K562 (cell line): ENCODE measurements around the gene WDR31. TPM values are rescaled to one million over a fixed set of nuclear protein-coding genes. Genes with fewer than 3 reads are reported as not detected.
A peak's percentile ranks its signal among the peaks of the same experiment; 100 is the strongest.

Experiments used
- BRD4 ChIP-seq: fragments of 200-600 bp; sonication (generic); IDR thresholded peaks from 2 replicates; pipeline ENCODE4 v1.6.1; 2017; ENCODE audit warnings: inconsistent platforms
- CSDE1 ChIP-seq, 2 experiments: fragments of 450-650 bp; IDR thresholded peaks; 2 replicates each; pipeline ENCODE4 v1.6.1; 2016; ENCODE audit warnings: mild to moderate bottlenecking in 1 of 2
- DNMT1 ChIP-seq: fragments of 450-650 bp; IDR thresholded peaks from 2 replicates; pipeline ENCODE4 v1.6.1; 2016; ENCODE audit warnings: antibody characterized with exemption, mild to moderate bottlenecking
- E2F4 ChIP-seq: sonication (generic); formaldehyde crosslinking; IDR thresholded peaks from 2 replicates; pipeline ENCODE4 v1.8.0; 2022; ENCODE audit warnings: mild to moderate bottlenecking, low read depth, missing genetic modification reagents
- KAT7 ChIP-seq: sonication (generic); formaldehyde crosslinking; IDR thresholded peaks from 2 replicates; pipeline ENCODE4 v1.8.0; 2022; ENCODE audit warnings: missing genetic modification reagents, mild to moderate bottlenecking, borderline replicate concordance
- NEUROD1 ChIP-seq: fragments of 150-350 bp; IDR thresholded peaks from 2 replicates; pipeline ENCODE4 v1.6.1; 2014; ENCODE audit warnings: borderline replicate concordance, low read length, low read depth; ENCODE audit not compliant: partially characterized antibody
- RFX1 ChIP-seq: fragments of 450-650 bp; IDR thresholded peaks from 2 replicates; pipeline ENCODE4 v1.6.1; 2016; ENCODE audit warnings: mild to moderate bottlenecking, moderate library complexity
- SMAD1 ChIP-seq: fragments of 150-350 bp; IDR thresholded peaks from 2 replicates; pipeline ENCODE4 v1.6.1; 2014; ENCODE audit warnings: low read length, low read depth; ENCODE audit not compliant: partially characterized antibody
- SMARCA4 ChIP-seq: fragments of 450-650 bp; IDR thresholded peaks from 2 replicates; pipeline ENCODE4 v1.6.1; 2016
- ZNF143 ChIP-seq: sonication (generic); formaldehyde crosslinking; IDR thresholded peaks from 2 replicates; pipeline ENCODE4 v1.9.0; 2022; ENCODE audit warnings: mild to moderate bottlenecking, missing genetic modification reagents
- ZNF146 ChIP-seq: IDR thresholded peaks from one replicate; pipeline ENCODE4 v1.6.1; 2018; ENCODE audit warnings: missing compliant biosample characterization; ENCODE audit not compliant: unreplicated experiment
- polyA plus RNA-seq, 8 experiments: library from polyadenylated mRNA; depleted of rRNA in 4 of 8; stranded (reverse) in 5 of 8; unstranded in 3 of 8; fragments of >200 nt; fragmentation: Nextera tagmentation in 2 of 8; fragmentation: Illumina TruSeq in 1 of 8; extraction: Ambion mirVana in 2 of 8; extraction: Trizol in 1 of 8; gene quantifications; 2 replicates each; pipeline versions ENCODE4 v1.2.1 to v1.2.3, GENCODE V29; 2011 to 2014; ENCODE audit warnings: inconsistent platforms in 1 of 8, missing spikeins in 1 of 8
- total RNA-seq, 7 experiments: library from RNA; depleted of rRNA in 6 of 7; stranded (reverse); fragments of >200 nt in 6 of 7; fragmentation: Illumina TruSeq in 2 of 7; extraction: Trizol in 2 of 7; gene quantifications; 2 replicates each; pipeline versions ENCODE4 v1.2.1 to v1.2.3, GENCODE V29; 2011 to 2021; ENCODE audit warnings: low replicate concordance in 1 of 7
- TF ChIP-seq, protein P1 (sequence below): sonication (generic); formaldehyde crosslinking; IDR thresholded peaks from 2 replicates; pipeline ENCODE4 v1.8.1; 2023; ENCODE audit warnings: missing genetic modification reagents, mild to moderate bottlenecking, borderline replicate concordance

WDR31 gene
- total and polyA plus RNA-seq, 9 of the 15 experiments (the other 6 are each of a cell fraction or from before 2014, with no cell fraction given) = 0.35 to 1.8 (median 0.95) TPM

DNA sequence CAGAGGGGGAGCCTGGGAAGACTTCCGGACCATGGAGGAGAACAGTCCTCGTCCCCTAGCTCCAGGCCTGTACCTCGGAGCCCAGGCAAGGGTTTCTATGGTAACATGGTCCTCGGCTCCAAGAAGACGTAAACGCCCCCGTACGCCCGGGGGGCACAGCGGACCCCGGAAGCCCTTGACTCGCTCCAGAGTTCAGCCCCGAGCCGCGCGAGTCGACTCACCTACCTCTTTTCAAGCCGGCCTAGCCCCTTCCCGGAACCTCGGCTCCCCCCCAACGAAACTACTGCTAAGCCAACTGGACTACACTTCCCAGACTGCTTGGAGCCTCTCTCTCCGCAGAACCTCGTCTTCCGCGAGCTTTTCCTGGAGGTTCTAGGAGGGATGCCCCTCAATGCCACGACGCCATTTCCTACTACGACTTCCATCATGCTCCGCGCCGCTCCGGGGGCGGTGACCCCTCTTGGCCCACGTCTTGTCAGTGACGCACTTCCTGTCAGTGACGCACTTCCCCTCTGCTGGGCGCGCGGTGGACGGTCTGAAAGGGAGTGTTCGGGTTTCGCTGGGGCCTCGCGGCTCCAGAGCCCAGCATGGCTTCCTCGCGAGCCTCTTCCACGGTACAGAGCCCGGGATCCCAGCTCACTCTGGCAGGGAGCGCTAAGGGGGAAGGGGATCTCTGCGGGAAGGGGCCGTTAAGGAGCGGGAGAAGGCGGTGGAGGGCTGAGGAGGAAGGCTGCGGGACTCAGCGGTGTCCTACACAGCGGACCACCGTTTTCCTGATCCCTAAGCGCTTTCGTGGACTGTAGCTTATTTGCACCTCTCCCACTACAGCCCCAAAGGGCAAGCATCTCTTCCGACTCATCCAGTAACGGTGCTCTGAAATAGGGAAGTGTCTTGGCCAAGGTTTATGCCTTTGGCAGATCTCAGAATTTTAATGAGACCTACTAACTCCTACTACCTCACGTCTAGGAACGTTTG is 64.6 kb downstream of the WDR31 start, which contains the start of the genes CDC26 and PRPF4 (continued):
- TF ChIP-seq, protein P1, sequence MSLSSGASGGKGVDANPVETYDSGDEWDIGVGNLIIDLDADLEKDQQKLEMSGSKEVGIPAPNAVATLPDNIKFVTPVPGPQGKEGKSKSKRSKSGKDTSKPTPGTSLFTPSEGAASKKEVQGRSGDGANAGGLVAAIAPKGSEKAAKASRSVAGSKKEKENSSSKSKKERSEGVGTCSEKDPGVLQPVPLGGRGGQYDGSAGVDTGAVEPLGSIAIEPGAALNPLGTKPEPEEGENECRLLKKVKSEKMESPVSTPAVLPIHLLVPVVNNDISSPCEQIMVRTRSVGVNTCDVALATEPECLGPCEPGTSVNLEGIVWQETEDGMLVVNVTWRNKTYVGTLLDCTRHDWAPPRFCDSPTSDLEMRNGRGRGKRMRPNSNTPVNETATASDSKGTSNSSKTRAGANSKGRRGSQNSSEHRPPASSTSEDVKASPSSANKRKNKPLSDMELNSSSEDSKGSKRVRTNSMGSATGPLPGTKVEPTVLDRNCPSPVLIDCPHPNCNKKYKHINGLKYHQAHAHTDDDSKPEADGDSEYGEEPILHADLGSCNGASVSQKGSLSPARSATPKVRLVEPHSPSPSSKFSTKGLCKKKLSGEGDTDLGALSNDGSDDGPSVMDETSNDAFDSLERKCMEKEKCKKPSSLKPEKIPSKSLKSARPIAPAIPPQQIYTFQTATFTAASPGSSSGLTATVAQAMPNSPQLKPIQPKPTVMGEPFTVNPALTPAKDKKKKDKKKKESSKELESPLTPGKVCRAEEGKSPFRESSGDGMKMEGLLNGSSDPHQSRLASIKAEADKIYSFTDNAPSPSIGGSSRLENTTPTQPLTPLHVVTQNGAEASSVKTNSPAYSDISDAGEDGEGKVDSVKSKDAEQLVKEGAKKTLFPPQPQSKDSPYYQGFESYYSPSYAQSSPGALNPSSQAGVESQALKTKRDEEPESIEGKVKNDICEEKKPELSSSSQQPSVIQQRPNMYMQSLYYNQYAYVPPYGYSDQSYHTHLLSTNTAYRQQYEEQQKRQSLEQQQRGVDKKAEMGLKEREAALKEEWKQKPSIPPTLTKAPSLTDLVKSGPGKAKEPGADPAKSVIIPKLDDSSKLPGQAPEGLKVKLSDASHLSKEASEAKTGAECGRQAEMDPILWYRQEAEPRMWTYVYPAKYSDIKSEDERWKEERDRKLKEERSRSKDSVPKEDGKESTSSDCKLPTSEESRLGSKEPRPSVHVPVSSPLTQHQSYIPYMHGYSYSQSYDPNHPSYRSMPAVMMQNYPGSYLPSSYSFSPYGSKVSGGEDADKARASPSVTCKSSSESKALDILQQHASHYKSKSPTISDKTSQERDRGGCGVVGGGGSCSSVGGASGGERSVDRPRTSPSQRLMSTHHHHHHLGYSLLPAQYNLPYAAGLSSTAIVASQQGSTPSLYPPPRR (CRISPR knock-in tag) = no peak
- TF ChIP-seq SMAD1 (peak; percentile 91), BRD4 (peak; percentile 67; the same call in 1 of the 2 replicates), CSDE1 (IDR thresholded peaks at IDR 0.05) (peak in 1 of 2 experiments; percentile 86; a peak in 2 of 4 replicates), RFX1 (peak; percentile 88), E2F4 (peak; percentile 45; the same call in 1 of the 2 replicates), NEUROD1 (peak; percentile 33), DNMT1 (no peak), KAT7 (CRISPR knock-in tag) (0 out of 2 replicates have a peak, but pooled peaks have one; percentile 44), SMARCA4 (0 out of 2 replicates have a peak, but pooled peaks have one; percentile 11), ZNF146 (no peak), ZNF143 (CRISPR knock-in tag) (peak; percentile 91)
